GM12864 (cell line): ENCODE measurements around the gene SUN3.

ENCODE experiments used
- DNase-seq: peaks from one replicate; pipeline ENCODE4 v3.0.0-alpha.2; 2011; ENCODE audit warnings: low read depth
- H3K4me3 ChIP-seq: 2 replicates; pipeline ENCODE4 v1.5.1; 2011; ENCODE audit warnings: mild to moderate bottlenecking, low read depth, low read length, control low read depth
- CTCF ChIP-seq: IDR thresholded peaks from 2 replicates; pipeline ENCODE4 v1.5.1; 2011; ENCODE audit warnings: low read depth, mild to moderate bottlenecking, moderate library complexity, low read length, control low read depth, inconsistent platforms; ENCODE audit errors: missing control alignments

Gene SUN3

GRCh38 chr7:48042636-48043035 is 13.7 kb upstream of the SUN3 start:
- H3K4me3 ChIP-seq, result no peak overlapping the region
- no peak for DNase-seq
- no peak for TF ChIP-seq CTCF

GRCh38 chr7:48042216-48042615 is 13.3 kb upstream of the SUN3 start:
- H3K4me3 ChIP-seq, result no peak overlapping the region
- no peak for TF ChIP-seq CTCF
- no peak for DNase-seq

GRCh38 chr7:48041653-48041970 is 12.7 kb upstream of the SUN3 start:
- no peak overlapping the region for H3K4me3 ChIP-seq
- no peak for TF ChIP-seq CTCF
- no peak for DNase-seq

GRCh38 chr7:48040944-48041652 is 12.2 kb upstream of the SUN3 start:
- TF ChIP-seq CTCF, result no peak
- no peak for DNase-seq
- H3K4me3 ChIP-seq, result no peak overlapping the region

GRCh38 chr7:48038815-48039506 is 10.1 kb upstream of the SUN3 start:
- no peak overlapping the region for H3K4me3 ChIP-seq
- no peak for DNase-seq
- TF ChIP-seq CTCF, result no peak

- DNase-seq, result no peak
- H3K4me3 ChIP-seq, result no peak overlapping the region
- TF ChIP-seq CTCF, result no peak
Measured at GRCh38 chr7:48035967-48036478, 7.1 kb upstream of the SUN3 start.
